Caco-2 (cell line): ENCODE results near the gene MUL1. TPM values are rescaled to one million over a fixed set of nuclear protein-coding genes. Genes with fewer than 3 reads are reported as not detected.

ENCODE experiments used
- BruUV-seq: library from RNA; stranded (reverse); fragments of 400-500 nt; replicated peaks from 2 replicates; lab custom pipeline; 2021; lab: Mats Ljungman, UMichigan
- CTCF ChIA-PET: fragments of 300-600 bp; sonication (Branson Sonifier 250); formaldehyde crosslinking; loops from one replicate; lab custom pipeline; 2022; ENCODE audit warnings: antibody characterized with exemption; lab: Charles Lee
- POLR2A ChIA-PET: fragments of 300-600 bp; sonication (Branson Sonifier 250); formaldehyde crosslinking; loops from one replicate; lab custom pipeline; 2022; ENCODE audit warnings: antibody characterized with exemption; lab: Charles Lee
- DNase-seq, 2 experiments: peaks; one replicate each; pipeline versions ENCODE4 v3.0.0 to v3.0.0-alpha.2; 2020 to 2022
- H3K27me3 ChIP-seq: replicated peaks from 2 replicates; pipeline ENCODE4 v1.6.0; 2011; ENCODE audit warnings: low read length; ENCODE audit not compliant: control insufficient read depth, insufficient read depth
- H3K36me3 ChIP-seq: 2 replicates; pipeline ENCODE4 v1.5.1; 2011; ENCODE audit warnings: low read length; ENCODE audit not compliant: control insufficient read depth, insufficient read depth
- H3K4me1 ChIP-seq: fragments of 250-450 bp; sonication (Bioruptor Pico); 2 replicates; pipeline ENCODE4 v1.5.1; 2020; ENCODE audit warnings: mild to moderate bottlenecking
- H3K4me3 ChIP-seq: 2 replicates; pipeline ENCODE4 v1.5.1; 2011; ENCODE audit warnings: low read depth, mild to moderate bottlenecking, control low read depth, low read length
- H3K9me3 ChIP-seq: fragments of 250-450 bp; sonication (Bioruptor Pico); 2 replicates; pipeline ENCODE4 v1.5.1; 2020; ENCODE audit warnings: mild to moderate bottlenecking, moderate library complexity
- H3K27ac Mint-ChIP-seq: one replicate; pipeline ENCODE4 v1.8.0; 2022; ENCODE audit warnings: mixed read lengths; ENCODE audit not compliant: unreplicated experiment
- H3K27me3 Mint-ChIP-seq: one replicate; pipeline ENCODE4 v1.8.0; 2022; ENCODE audit warnings: mixed read lengths; ENCODE audit not compliant: insufficient read depth, unreplicated experiment
- H3K36me3 Mint-ChIP-seq: one replicate; pipeline ENCODE4 v1.8.0; 2022; ENCODE audit warnings: mild to moderate bottlenecking, mixed read lengths; ENCODE audit not compliant: insufficient read depth, unreplicated experiment
- H3K4me1 Mint-ChIP-seq: one replicate; pipeline ENCODE4 v1.8.0; 2022; ENCODE audit warnings: low read depth, mixed read lengths; ENCODE audit not compliant: unreplicated experiment
- H3K4me3 Mint-ChIP-seq: one replicate; pipeline ENCODE4 v1.8.0; 2022; ENCODE audit warnings: mild to moderate bottlenecking, moderate library complexity, mixed read lengths; ENCODE audit not compliant: unreplicated experiment
- H3K9me3 Mint-ChIP-seq: one replicate; pipeline ENCODE4 v1.8.0; 2022; ENCODE audit warnings: mixed read lengths; ENCODE audit not compliant: unreplicated experiment
- CTCF ChIP-seq, 2 experiments: fragments of 200-600 bp in 1 of 2; IDR thresholded peaks; 1 replicate in 1 of 2; 2 replicates in 1 of 2; pipeline versions ENCODE4 v1.5.1 to v1.8.0; 2011 to 2022; ENCODE audit warnings: antibody characterized with exemption in 1 of 2, control low read depth in 1 of 2, inconsistent platforms in 1 of 2, low read depth in 1 of 2, low read length in 1 of 2, mild to moderate bottlenecking in 1 of 2, moderate library complexity in 1 of 2; ENCODE audit not compliant: insufficient read depth in 1 of 2, severe bottlenecking in 1 of 2, unreplicated experiment in 1 of 2
- intact Hi-C: fragments of 100-400 bp; cut with micrococcal nuclease; formaldehyde crosslinking; loops from one replicate; pipeline ENCODE4 v1.10.0; 2022; ENCODE audit not compliant: unreplicated experiment
- total RNA-seq: library from RNA; stranded (reverse); gene quantifications from 2 replicates; pipeline ENCODE4 v1.2.3, GENCODE V29; 2022

MUL1 gene
- total RNA-seq, 1 experiment from 2014 or later, result 18.3 TPM

GRCh38 chr1:20493839-20494608 lies 13.9 kb downstream of the MUL1 start:
- no peaks in the 10 kb centered on the region for H3K9me3 Mint-ChIP-seq
- H3K36me3 Mint-ChIP-seq, result no peaks in the 10 kb centered on the region
- Histone ChIP-seq H3K27me3 (no peaks in the 10 kb centered on the region), H3K4me1 (no peaks in the 10 kb centered on the region), H3K9me3 (no peaks in the 10 kb centered on the region), H3K4me3 (no peak overlapping the region), H3K36me3 (no peaks in the 10 kb centered on the region)
- H3K27me3 Mint-ChIP-seq, result no peaks in the 10 kb centered on the region
- ChIA-PET POLR2A (no interaction called here), CTCF (interaction anchor here (0.7 to 2.2 kb wide), 4 partner anchors 10 to 281 kb away, joined by 3 to 9 read pairs (median 4); no protein-coding TSS in a partner anchor)
- peak; percentile 82 to 84 for TF ChIP-seq CTCF (IDR thresholded peaks at IDR 0.05; ENCODE audit: insufficient read depth in 1 of 2, low read depth in 1 of 2, low read length in 1 of 2, severe bottlenecking in 1 of 2, unreplicated experiment in 1 of 2)
- intact Hi-C loops, result loop anchor here (1.0 to 2.0 kb wide), 4 partner anchors 25 to 281 kb away; no protein-coding TSS in a partner anchor
- peak; percentile 79 to 87 for DNase-seq
- H3K4me3 Mint-ChIP-seq, result no peak overlapping the region
- BruUV-seq, result no TSS peak
- H3K4me1 Mint-ChIP-seq, result peaks cover 6% of the 10 kb centered on the region
- H3K27ac Mint-ChIP-seq, result no peak overlapping the region

DNA sequence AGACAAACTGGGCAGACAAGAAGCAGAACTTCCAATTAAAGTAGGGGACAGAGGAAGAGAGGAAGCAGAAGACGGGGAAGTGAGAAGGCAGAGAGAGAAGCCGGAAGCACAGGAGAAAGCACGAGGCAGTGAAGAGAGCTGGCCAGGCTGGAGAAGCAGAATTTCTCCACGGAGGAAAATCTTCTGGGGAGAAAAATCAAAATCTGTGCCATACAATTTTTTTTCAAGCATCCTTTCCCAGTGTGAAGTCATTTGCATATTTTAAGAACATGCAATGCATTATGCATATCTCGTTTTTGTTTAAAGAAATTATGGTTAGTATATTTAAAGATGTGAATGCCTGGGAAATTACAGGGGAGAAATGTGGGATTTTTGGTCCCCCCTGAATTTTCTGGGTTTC lies 14.6 kb downstream of the MUL1 start:
- H3K9me3 Mint-ChIP-seq, result no peaks in the 10 kb centered on the region
- TF ChIP-seq CTCF (IDR thresholded peaks at IDR 0.05; ENCODE audit: insufficient read depth in 1 of 2, low read depth in 1 of 2, low read length in 1 of 2, severe bottlenecking in 1 of 2, unreplicated experiment in 1 of 2), result no peak
- peaks cover 6% of the 10 kb centered on the region for H3K4me1 Mint-ChIP-seq
- H3K36me3 ChIP-seq, result no peaks in the 10 kb centered on the region
- no peak overlapping the region for H3K4me3 ChIP-seq
- ChIA-PET CTCF (interaction anchor here (0.7 to 1.9 kb wide), 3 partner anchors 9 to 280 kb away, joined by 3 to 4 read pairs (median 3); no protein-coding TSS in a partner anchor), POLR2A (no interaction called here)
- H3K27ac Mint-ChIP-seq, result no peak overlapping the region
- H3K27me3 Mint-ChIP-seq, result no peaks in the 10 kb centered on the region
- no peaks in the 10 kb centered on the region for H3K4me1 ChIP-seq
- no TSS peak for BruUV-seq
- no peak for DNase-seq
- intact Hi-C loops, result loop anchor here (1.0 kb wide), 3 partner anchors 24 to 132 kb away; no protein-coding TSS in a partner anchor
- H3K4me3 Mint-ChIP-seq, result no peak overlapping the region
- H3K36me3 Mint-ChIP-seq, result no peaks in the 10 kb centered on the region
- H3K27me3 ChIP-seq, result no peaks in the 10 kb centered on the region
- no peaks in the 10 kb centered on the region for H3K9me3 ChIP-seq

DNA sequence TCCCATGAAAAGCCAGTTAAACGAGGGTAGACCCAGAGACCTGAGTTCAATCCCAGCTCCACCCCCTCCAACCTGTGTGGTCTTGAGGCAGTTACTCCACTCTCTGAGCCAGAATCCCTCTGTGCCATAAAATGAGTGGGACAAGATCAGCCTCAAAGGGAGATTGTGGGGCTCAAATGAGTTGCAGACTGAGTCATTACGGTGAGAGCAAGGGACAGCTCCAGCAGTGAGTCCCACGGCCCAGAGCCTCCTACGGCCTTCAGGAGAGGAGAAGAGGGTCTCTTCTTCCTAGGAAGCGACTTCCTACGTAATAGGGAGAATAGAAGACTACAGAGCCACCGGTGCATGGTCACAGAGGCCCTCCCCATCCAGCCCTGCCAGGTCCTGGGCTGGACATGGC lies 15.2 kb downstream of the MUL1 start:
- no peak for DNase-seq
- no peak overlapping the region for H3K27ac Mint-ChIP-seq
- no peaks in the 10 kb centered on the region for H3K36me3 ChIP-seq
- H3K4me1 Mint-ChIP-seq, result peaks cover 6% of the 10 kb centered on the region
- H3K4me3 Mint-ChIP-seq, result no peak overlapping the region
- no peak for TF ChIP-seq CTCF (IDR thresholded peaks at IDR 0.05; ENCODE audit: insufficient read depth in 1 of 2, low read depth in 1 of 2, low read length in 1 of 2, severe bottlenecking in 1 of 2, unreplicated experiment in 1 of 2)
- H3K4me1 ChIP-seq, result no peaks in the 10 kb centered on the region
- H3K36me3 Mint-ChIP-seq, result no peaks in the 10 kb centered on the region
- H3K9me3 Mint-ChIP-seq, result no peaks in the 10 kb centered on the region
- BruUV-seq, result no TSS peak
- ChIA-PET CTCF (interaction anchor here (1.2 to 1.9 kb wide), 3 partner anchors 116 to 280 kb away, joined by 3 to 4 read pairs (median 3); no protein-coding TSS in a partner anchor), POLR2A (no interaction called here)
- no peaks in the 10 kb centered on the region for H3K9me3 ChIP-seq
- H3K27me3 Mint-ChIP-seq, result no peaks in the 10 kb centered on the region
- no peak overlapping the region for H3K4me3 ChIP-seq
- no peaks in the 10 kb centered on the region for H3K27me3 ChIP-seq
- intact Hi-C loops, result loop anchor here (1.0 kb wide), 3 partner anchors 23 to 131 kb away; no protein-coding TSS in a partner anchor
